Upper lobe of left lung (tissue), 4 donors: ENCODE data around the gene FOXN3.

ENCODE experiments used
- POLR2A ChIP-seq, 4 donors: fragments of 450-650 bp; IDR thresholded peaks; one replicate each; pipeline ENCODE4 v1.5.1; 2016 to 2017; ENCODE audit warnings: antibody characterized with exemption in 4 of 4, mild to moderate bottlenecking in 2 of 4
- POLR2AphosphoS5 ChIP-seq, 2 donors: sonication (generic); formaldehyde crosslinking; IDR thresholded peaks; one replicate each; pipeline ENCODE4 v1.5.1; 2017; ENCODE audit warnings: antibody characterized with exemption in 2 of 2
- TF ChIP-seq, protein P1 (sequence below), 6 experiments: fragments of 450-650 bp in 4 of 6; fragments of 200-600 bp in 2 of 6; sonication (generic) in 2 of 6; IDR thresholded peaks; one replicate each; pipeline ENCODE4 v1.5.1; 2016 to 2019; ENCODE audit warnings: antibody characterized with exemption in 6 of 6

DNA sequence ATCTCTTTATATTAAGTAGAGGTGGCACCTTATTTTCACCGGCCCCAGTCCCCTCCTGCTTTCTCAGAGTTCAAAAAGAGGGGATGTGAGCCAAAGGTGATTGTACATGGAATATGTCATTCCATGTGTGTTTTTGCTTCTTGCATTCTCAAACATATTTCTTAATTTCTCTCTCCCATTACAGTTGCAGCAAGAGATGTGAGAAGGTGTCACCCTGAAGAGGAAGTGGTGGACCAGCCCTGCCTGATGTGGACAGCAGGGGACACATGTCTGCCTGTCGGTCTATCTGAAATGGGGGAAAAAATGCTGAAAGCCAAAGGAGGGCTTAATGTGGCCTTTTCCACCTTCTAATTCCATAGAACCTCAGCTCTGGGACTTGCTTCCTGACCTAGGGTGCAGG lies 1.9 kb upstream of the FOXN3 start:
- TF ChIP-seq, protein P1, sequence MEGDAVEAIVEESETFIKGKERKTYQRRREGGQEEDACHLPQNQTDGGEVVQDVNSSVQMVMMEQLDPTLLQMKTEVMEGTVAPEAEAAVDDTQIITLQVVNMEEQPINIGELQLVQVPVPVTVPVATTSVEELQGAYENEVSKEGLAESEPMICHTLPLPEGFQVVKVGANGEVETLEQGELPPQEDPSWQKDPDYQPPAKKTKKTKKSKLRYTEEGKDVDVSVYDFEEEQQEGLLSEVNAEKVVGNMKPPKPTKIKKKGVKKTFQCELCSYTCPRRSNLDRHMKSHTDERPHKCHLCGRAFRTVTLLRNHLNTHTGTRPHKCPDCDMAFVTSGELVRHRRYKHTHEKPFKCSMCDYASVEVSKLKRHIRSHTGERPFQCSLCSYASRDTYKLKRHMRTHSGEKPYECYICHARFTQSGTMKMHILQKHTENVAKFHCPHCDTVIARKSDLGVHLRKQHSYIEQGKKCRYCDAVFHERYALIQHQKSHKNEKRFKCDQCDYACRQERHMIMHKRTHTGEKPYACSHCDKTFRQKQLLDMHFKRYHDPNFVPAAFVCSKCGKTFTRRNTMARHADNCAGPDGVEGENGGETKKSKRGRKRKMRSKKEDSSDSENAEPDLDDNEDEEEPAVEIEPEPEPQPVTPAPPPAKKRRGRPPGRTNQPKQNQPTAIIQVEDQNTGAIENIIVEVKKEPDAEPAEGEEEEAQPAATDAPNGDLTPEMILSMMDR (IDR thresholded peaks at IDR 0.05) = peak in 1 of 6 experiments; percentile 11
- TF ChIP-seq POLR2AphosphoS5 (IDR thresholded peaks at IDR 0.05) (no peak), POLR2A (IDR thresholded peaks at IDR 0.05) (no peak)
